Measurements from ENCODE around the gene KRTAP27-1. TPM values are rescaled to one million over a fixed set of nuclear protein-coding genes. Genes with fewer than 3 reads are reported as not detected.

The KRTAP27-1 gene
- total RNA-seq, 4 donors from 2014 or later: not detected

DNA sequence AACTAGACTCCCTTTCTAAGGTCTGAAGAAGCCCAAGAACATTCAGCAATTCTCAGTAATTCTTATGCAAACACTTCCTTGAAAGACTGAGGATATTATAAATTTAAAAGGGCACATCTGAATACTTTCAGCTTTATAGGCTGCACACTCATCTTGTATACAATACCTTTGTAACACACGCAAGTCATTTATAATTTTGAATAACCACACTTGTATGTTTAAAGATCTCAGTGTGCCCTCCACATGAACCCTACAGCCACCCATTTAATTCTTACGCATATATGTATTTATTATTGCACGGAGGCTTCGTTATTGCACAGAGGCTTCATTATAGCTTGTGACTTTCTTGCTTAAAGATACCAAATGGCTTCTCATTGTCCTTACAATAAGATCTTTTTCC, 1.2 kb upstream of the KRTAP27-1 start:
- Histone ChIP-seq H3K4me3 (no peak overlapping the region), H3K9me3 (no peaks in the 10 kb centered on the region), H3K4me1 (no peaks in the 10 kb centered on the region), H3K36me3 (no peaks in the 10 kb centered on the region), H3K27ac (no peak overlapping the region), H3K27me3 (no peaks in the 10 kb centered on the region)
- TF ChIP-seq POLR2A (IDR thresholded peaks at IDR 0.05) (no peak), CTCF (IDR thresholded peaks at IDR 0.05) (no peak)
- DNase-seq: no peak

- H3K9me3 ChIP-seq: no peaks in the 10 kb centered on the region
- no peaks in the 10 kb centered on the region for H3K27me3 ChIP-seq
- no peaks in the 10 kb centered on the region for H3K36me3 ChIP-seq
- no peak for DNase-seq
- TF ChIP-seq CTCF (IDR thresholded peaks at IDR 0.05) (no peak), POLR2A (IDR thresholded peaks at IDR 0.05) (no peak)
- H3K27ac ChIP-seq: no peak overlapping the region
- no peaks in the 10 kb centered on the region for H3K4me1 ChIP-seq
- H3K4me3 ChIP-seq: no peak overlapping the region
Measured at GRCh38 chr21:30337772-30338171, 278 bp upstream of the KRTAP27-1 start.

DNA sequence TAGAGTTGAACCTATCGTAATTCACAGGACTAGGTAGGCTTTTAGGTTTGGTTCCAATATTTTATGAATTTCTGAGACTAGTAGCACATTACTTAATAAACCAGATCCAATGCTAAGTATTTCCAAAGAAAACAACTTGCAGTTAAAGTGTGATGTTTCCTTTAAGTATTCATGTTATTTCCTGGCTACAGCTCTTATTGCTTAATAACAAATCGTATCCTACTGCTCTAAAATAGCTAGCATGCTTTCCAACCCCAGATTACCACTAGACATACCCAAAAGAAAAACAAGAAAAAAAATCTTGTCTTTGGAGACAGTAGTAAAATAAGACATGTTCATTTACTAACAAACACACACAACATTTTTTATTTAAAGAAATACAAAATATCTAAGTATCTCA, 898 bp downstream of the KRTAP27-1 start:
- no peak for TF ChIP-seq CTCF (IDR thresholded peaks at IDR 0.05)

GRCh38 chr21:30333736-30334135, 3.8 kb downstream of the KRTAP27-1 start:
- TF ChIP-seq POLR2A (IDR thresholded peaks at IDR 0.05) (no peak), CTCF (IDR thresholded peaks at IDR 0.05) (no peak)
- Histone ChIP-seq H3K4me1 (no peaks in the 10 kb centered on the region), H3K36me3 (no peaks in the 10 kb centered on the region), H3K4me3 (no peak overlapping the region), H3K27ac (no peak overlapping the region), H3K27me3 (no peaks in the 10 kb centered on the region), H3K9me3 (no peaks in the 10 kb centered on the region)
- no peak for DNase-seq

More for the DNA sequence above, 898 bp downstream of the KRTAP27-1 start:
- Histone ChIP-seq H3K36me3 (no peaks in the 10 kb centered on the region), H3K27ac (no peak overlapping the region), H3K4me1 (no peaks in the 10 kb centered on the region), H3K27me3 (no peaks in the 10 kb centered on the region), H3K9me3 (no peaks in the 10 kb centered on the region), H3K4me3 (no peak overlapping the region)
- DNase-seq: no peak

DNA sequence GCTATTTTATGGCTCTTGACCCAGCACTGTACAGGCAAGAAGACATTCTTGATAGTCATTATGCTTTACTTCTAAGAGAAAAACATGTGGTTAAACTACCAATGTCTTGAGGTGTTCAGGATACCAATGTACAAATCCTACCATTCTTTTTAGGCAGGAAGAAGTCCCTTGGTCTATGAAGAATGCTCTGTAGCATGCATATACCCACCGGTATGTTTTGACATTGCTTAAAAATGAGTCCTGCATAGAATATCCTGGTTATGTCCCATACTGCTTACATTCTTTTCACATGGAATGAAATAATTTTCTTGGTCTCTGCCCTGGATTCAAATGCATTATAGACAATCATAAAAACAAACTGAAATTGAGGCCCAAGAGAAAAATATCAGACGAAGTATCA, 4.8 kb downstream of the KRTAP27-1 start:
- no peak overlapping the region for H3K4me3 ChIP-seq
- H3K9me3 ChIP-seq: no peaks in the 10 kb centered on the region
- no peak overlapping the region for H3K27ac ChIP-seq
- no peak for TF ChIP-seq POLR2A (IDR thresholded peaks at IDR 0.05)
- TF ChIP-seq CTCF (IDR thresholded peaks at IDR 0.05): no peak
- H3K4me1 ChIP-seq: no peaks in the 10 kb centered on the region
- no peaks in the 10 kb centered on the region for H3K36me3 ChIP-seq
- no peak for DNase-seq
- H3K27me3 ChIP-seq: no peaks in the 10 kb centered on the region

GRCh38 chr21:30329203-30329875, 8.2 kb downstream of the KRTAP27-1 start:
- no peak overlapping the region for H3K4me3 ChIP-seq
- H3K9me3 ChIP-seq: no peaks in the 10 kb centered on the region
- no peaks in the 10 kb centered on the region for H3K4me1 ChIP-seq
- H3K36me3 ChIP-seq: no peaks in the 10 kb centered on the region
- no peaks in the 10 kb centered on the region for H3K27me3 ChIP-seq
- no peak for DNase-seq
- TF ChIP-seq POLR2A (IDR thresholded peaks at IDR 0.05): no peak
- no peak for TF ChIP-seq CTCF (IDR thresholded peaks at IDR 0.05)
- no peak overlapping the region for H3K27ac ChIP-seq
